DLD1 (cell line): ENCODE data around the gene RAVER2.

Experiments
- in situ Hi-C: cut with HindIII; loops from 2 replicates; pipeline ENCODE4 v1.10.0; 2017; ENCODE audit warnings: low sequenced_read_pairs

RAVER2 gene

GRCh38 chr1:64845831-64846425 is 101.1 kb downstream of the RAVER2 start:
- in situ Hi-C loops, result no loop called here

GRCh38 chr1:64846573-64847430 is 101.9 kb downstream of the RAVER2 start:
- in situ Hi-C loops, result no loop called here

DNA sequence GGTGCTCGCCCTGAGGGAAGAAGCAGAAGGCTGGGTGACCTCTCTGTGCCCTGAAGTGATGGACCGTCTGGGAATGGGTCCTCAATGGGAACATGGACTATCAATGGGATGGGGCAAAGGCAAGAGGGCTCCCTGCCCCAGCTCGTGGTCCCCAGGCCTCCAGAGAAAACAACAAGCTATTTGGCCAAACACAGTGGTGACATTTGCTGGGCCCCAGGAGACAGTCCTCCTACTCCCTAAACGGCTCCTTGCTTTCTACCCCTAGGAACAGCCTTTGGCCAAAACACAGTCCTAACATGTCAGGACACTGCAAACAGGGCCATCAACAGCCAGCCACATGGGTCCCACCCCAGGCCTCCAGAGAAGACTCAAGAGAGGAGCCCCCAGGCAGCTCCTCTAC is 102.8 kb downstream of the RAVER2 start:
- in situ Hi-C loops, result no loop called here

- in situ Hi-C loops, result no loop called here
Observed at GRCh38 chr1:64848136-64848535, 103.3 kb downstream of the RAVER2 start.

GRCh38 chr1:64848803-64849202 is 103.9 kb downstream of the RAVER2 start:
- in situ Hi-C loops, result no loop called here

- in situ Hi-C loops, result no loop called here
Observed at GRCh38 chr1:64849942-64850341, 105.1 kb downstream of the RAVER2 start.

DNA sequence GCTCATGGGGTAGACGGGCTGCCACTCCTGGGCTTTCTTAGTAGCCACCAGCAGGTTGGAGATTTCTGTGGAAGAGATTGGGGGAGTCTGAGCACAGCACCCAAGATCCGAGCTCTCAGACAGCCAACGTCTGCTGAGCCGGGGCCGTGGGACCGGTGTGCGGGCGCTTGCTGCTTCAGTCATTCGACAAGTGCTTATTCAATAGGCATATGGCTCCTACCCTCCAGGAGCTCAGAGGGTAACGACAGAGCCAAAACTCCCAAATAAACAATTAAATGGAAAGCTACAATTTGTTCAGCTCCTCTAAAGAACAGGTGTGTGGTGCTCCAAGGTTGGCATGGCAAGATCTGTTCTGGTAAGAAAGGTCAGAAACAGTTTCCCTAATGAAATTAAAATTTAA is 106.0 kb downstream of the RAVER2 start:
- in situ Hi-C loops, result no loop called here

DNA sequence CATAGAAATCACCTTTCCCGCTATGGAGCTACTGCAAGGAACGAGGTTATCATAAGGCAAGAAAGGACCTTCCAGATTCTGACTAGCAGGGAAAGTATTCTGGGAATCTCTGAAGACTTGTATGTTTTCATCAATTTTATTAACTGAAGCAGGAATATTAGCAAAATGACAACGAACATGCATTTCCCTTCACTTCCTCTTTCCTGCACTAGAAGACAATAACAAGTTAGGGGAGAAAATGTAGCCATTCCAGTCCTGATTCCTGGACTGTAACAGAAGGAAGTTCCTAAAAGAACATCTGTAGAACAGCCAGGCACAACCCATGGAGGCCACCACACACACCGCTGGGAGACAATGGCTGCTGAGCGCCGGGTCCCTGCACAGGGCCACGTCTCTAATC is 106.8 kb downstream of the RAVER2 start:
- in situ Hi-C loops, result no loop called here

DNA sequence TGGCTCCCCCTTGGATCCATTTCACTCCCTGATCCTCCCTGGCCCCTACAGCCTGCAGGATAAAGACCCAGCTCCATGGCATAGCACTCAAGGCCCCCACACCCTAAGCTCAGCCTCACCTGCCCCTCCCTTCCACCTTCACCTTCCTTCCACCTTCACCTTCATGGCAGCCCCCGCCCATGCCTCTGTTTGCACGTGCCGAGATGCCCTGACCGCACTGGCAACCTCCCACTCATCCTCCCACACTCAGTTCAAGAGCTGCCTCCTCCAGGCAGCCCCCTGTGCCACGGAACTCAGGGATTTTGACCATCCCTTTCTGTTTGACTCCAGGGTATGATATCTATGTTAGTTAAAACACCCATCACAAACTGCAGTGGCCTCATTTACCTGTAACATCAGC is 109.8 kb downstream of the RAVER2 start:
- in situ Hi-C loops, result no loop called here

GRCh38 chr1:64855557-64855956 is 110.7 kb downstream of the RAVER2 start:
- in situ Hi-C loops, result no loop called here

GRCh38 chr1:64856553-64856952 is 111.7 kb downstream of the RAVER2 start:
- in situ Hi-C loops, result no loop called here

DNA sequence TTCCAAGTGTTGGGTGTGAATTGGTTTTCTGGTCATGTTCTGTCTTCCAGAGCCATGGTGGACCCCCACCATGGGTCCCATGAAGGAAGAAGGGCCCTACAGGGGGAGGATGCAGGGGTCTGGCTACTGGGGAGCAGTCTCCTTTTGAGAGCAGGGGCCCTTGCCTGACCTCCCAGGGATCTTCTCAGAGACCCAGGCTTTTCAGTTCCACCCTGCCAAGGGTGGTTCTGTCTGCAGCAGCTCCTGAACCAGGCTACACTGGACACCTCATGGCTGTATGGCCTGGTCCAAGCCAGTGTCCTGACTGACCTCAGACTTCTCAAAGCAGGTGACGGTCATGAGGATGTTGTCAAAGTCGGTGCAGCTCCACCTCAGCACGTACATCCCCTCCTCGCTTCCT is 112.5 kb downstream of the RAVER2 start:
- in situ Hi-C loops, result no loop called here

GRCh38 chr1:64861611-64862010 is 116.7 kb downstream of the RAVER2 start:
- in situ Hi-C loops, result no loop called here

DNA sequence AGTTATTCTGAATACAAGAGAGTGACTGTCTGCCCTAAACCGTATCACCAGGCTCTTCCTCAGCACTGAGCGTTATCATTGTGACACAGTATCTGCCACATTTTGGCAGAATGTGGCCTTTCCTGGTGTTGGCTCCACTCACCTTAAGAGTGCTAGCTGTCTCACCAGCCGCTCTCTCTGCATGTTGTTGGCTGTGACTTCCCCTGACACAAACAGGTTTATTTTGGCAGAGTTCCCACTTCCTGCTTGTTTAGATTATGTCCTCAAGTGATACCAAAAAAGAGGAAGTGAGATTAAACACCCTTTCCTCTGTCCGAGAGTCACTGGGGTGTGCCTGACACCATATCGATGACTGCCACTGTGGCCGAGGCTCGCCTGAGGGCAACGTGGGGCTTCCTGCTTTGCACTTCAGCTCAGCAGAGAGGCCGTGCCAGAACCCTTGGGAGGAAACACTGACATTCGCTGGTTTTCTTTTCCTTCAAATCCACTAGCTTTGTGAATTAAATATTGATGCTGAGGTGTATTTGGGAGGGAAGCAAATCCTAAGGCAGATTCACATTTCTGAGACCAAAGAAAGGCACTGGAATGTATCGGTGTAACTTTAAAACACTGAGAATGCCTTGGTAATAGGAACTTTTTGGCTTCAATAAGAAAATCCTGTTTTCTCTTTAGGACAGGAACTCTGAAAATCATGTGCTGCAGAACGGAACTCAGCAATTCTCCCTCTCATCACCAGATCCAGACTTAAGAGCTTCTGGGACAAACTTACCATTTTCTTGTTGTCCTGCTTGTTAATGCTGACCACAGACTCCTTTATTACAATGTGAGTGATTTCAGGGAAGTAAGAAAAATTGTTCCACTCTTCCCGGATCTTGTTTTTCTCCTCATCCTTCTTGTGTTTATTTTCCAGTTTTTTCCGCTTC is 119.4 kb downstream of the RAVER2 start:
- in situ Hi-C loops, result no loop called here

GRCh38 chr1:64865105-64865757 is 120.4 kb downstream of the RAVER2 start:
- in situ Hi-C loops, result no loop called here

DNA sequence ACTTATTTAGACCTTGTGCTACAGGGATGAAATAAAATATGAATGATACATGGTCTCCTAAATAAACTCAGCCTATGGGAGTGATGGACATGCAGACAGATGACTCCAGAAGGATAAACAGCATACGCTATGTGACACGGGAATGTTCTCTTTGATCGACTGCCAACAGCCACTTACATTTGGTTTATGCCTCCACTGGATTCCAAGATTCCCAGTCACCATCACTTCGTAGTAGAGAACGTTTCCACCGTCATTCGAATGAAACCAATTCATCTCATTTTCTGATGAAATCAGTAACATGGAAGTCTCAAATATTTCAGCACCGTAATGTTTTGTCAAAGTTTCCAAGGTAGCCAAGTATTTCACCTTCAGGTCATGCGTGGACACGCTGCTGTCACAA is 121.8 kb downstream of the RAVER2 start:
- in situ Hi-C loops, result no loop called here

DNA sequence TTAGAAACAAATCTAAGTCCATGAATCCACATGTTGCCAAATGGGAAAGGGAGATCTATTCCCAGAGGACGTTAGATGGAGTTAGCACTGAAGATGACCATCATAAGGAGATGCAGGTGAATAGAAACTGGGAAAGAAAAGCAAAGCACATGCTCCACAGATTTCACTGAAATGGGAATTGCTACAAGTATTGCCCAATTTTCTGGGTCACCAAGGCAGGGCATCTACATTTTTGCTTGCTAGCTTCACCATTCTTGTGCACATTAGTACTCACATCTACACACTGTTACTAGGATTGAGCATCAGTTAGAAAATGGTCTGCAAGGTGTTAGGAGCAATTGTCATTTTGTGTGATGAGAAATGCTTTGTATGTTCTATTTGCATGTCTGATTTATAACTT is 122.4 kb downstream of the RAVER2 start:
- in situ Hi-C loops, result no loop called here

- in situ Hi-C loops, result no loop called here
Observed at GRCh38 chr1:64871256-64871655, 126.4 kb downstream of the RAVER2 start.

GRCh38 chr1:64872067-64872466 is 127.2 kb downstream of the RAVER2 start:
- in situ Hi-C loops, result no loop called here

- in situ Hi-C loops, result no loop called here
Observed at GRCh38 chr1:64873576-64873975, 128.7 kb downstream of the RAVER2 start.

DNA sequence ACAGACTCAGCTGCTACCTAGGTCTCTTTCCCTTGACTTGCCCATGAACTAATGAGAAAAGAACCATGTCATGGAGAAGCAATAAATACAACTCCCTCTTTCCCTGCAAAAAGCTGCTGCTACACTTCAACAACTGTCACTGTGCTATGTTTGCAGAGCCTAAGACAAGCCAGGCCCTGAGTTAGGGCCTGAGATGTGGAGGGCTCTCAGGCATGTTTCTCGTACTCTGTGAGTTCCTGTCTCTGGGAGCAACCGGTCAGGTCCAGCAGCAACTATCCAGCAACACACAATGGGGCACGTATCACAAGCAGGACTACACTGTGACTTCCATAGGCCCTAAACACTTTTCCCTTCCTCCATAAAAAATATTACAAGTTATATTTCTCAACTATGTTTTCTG is 129.8 kb downstream of the RAVER2 start:
- in situ Hi-C loops, result no loop called here
